ENCODE results near the gene C1orf232.

Gene C1orf232

GRCh38 chr1:26156285-26157038 lies 12.3 kb downstream of the C1orf232 start:
- DNase-seq (ENCODE audit: low read depth), result no peak

- DNase-seq (ENCODE audit: low read depth), result no peak
Observed at GRCh38 chr1:26155370-26156284, 13.1 kb downstream of the C1orf232 start.

GRCh38 chr1:26154750-26155149 lies 14.0 kb downstream of the C1orf232 start:
- DNase-seq (ENCODE audit: low read depth), result no peak

GRCh38 chr1:26153966-26154532 lies 14.7 kb downstream of the C1orf232 start:
- DNase-seq (ENCODE audit: low read depth), result no peak

GRCh38 chr1:26148887-26149286 lies 19.9 kb downstream of the C1orf232 start:
- DNase-seq (ENCODE audit: low read depth), result no peak

GRCh38 chr1:26145960-26146294 lies 22.8 kb downstream of the C1orf232 start:
- no peak for DNase-seq (ENCODE audit: low read depth)

GRCh38 chr1:26145041-26145959 lies 23.5 kb downstream of the C1orf232 start:
- no peak for DNase-seq (ENCODE audit: low read depth)

- no peak for DNase-seq (ENCODE audit: low read depth)
Observed at GRCh38 chr1:26142159-26142558, 26.6 kb downstream of the C1orf232 start.

GRCh38 chr1:26138974-26139558 lies 29.7 kb downstream of the C1orf232 start:
- DNase-seq (ENCODE audit: low read depth), result no peak

- no peak for DNase-seq (ENCODE audit: low read depth)
Observed at GRCh38 chr1:26134466-26134865, 34.3 kb downstream of the C1orf232 start.

- DNase-seq (ENCODE audit: low read depth), result no peak
Observed at GRCh38 chr1:26132834-26133167, 36.0 kb downstream of the C1orf232 start.

GRCh38 chr1:26132128-26132833 lies 36.5 kb downstream of the C1orf232 start:
- DNase-seq (ENCODE audit: low read depth), result no peak

GRCh38 chr1:26130695-26131094 lies 38.1 kb downstream of the C1orf232 start:
- DNase-seq (ENCODE audit: low read depth), result no peak

GRCh38 chr1:26129778-26130177 lies 39.0 kb downstream of the C1orf232 start:
- DNase-seq (ENCODE audit: low read depth), result no peak

- DNase-seq (ENCODE audit: low read depth), result no peak
Observed at GRCh38 chr1:26127235-26128163, 41.3 kb downstream of the C1orf232 start.

GRCh38 chr1:26126321-26127084 lies 42.3 kb downstream of the C1orf232 start:
- DNase-seq (ENCODE audit: low read depth), result no peak

- no peak for DNase-seq (ENCODE audit: low read depth)
Observed at GRCh38 chr1:26125946-26126320, 42.8 kb downstream of the C1orf232 start.

GRCh38 chr1:26125382-26125781 lies 43.4 kb downstream of the C1orf232 start:
- DNase-seq (ENCODE audit: low read depth), result no peak

Measured in HS-27A (cell line).